Skeletal muscle satellite cell (primary cell): Measurements from ENCODE around the gene LCT.
"Not testable (repeated sequence)": the region's sequence is repeated elsewhere in the genome, so short reads cannot be mapped to it uniquely, and the experiment has no call there.

Experiments used
- H3K27me3 ChIP-seq: 2 replicates; pipeline ENCODE4 v1.7.0; 2013; ENCODE audit warnings: low read length; ENCODE audit not compliant: control insufficient read depth, insufficient read depth
- H3K36me3 ChIP-seq: 2 replicates; pipeline ENCODE4 v1.7.0; 2013; ENCODE audit warnings: mild to moderate bottlenecking, control low read depth, low read length; ENCODE audit not compliant: insufficient read depth
- H3K4me1 ChIP-seq: 2 replicates; pipeline ENCODE4 v1.7.0; 2013; ENCODE audit warnings: low read length; ENCODE audit not compliant: control insufficient read depth, insufficient read depth
- H3K4me2 ChIP-seq: 2 replicates; pipeline ENCODE4 v1.7.0; 2013; ENCODE audit warnings: mild to moderate bottlenecking, low read length
- H3K4me3 ChIP-seq: 2 replicates; pipeline ENCODE4 v1.7.0; 2013; ENCODE audit warnings: low read length
- H3K9ac ChIP-seq: 2 replicates; pipeline ENCODE4 v1.7.0; 2013; ENCODE audit warnings: mild to moderate bottlenecking, low read depth, low read length, moderate library complexity
- H3K9me3 ChIP-seq: replicated peaks from 2 replicates; pipeline ENCODE4 v1.7.0; 2013; ENCODE audit warnings: mild to moderate bottlenecking, control low read depth, low read length

Gene LCT

DNA sequence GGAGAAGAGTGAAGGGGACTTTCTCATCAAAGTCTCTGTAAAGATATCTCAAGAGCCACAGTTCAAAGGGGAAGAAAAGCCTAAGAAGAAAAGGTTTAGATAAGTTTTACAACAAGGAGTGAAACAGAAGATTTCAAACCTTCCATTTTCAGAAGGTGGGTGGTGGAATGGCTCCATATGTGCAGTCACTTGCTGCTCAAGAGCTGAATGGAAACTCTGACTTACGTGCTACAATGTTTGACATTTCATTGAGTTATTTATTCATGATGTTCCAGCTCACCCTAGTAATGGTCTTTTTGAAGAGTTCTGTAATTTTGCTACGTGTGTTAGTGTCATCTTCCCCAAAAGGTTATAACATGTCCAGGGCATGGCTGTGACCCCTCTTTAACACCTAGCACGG is 21.7 kb downstream of the LCT start:
- Histone ChIP-seq H3K36me3 (no peaks in the 10 kb centered on the region), H3K9ac (no peak overlapping the region), H3K27me3 (no peaks in the 10 kb centered on the region), H3K9me3 (no peaks in the 10 kb centered on the region), H3K4me1 (peaks cover 12% of the 10 kb centered on the region), H3K4me3 (no peak overlapping the region), H3K4me2 (no peak overlapping the region)

DNA sequence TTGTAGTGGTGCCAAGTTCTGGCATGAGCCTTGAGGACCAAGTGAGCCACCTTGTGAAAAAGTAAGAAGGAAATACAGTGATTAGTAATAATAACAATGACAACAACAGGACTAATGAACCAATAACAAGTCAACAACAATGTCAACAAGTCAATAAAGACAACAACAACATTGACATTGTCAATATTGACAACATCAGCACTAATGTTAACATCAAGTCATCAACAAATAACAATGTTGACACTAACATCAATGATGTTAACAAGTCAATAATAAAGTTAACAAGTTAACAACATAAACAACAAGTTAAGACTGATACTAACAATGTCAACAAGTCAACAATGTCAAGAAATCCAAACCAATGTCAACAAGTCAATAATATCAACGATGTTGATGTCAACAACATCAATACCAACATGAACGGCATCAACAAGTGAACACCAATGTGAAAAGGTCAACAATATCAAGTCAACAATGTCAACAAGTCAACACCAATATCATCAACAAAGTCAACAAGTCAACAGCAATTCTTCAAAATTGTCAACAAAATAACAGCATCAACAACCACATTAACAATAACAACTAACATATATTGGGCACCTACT is 24.0 kb downstream of the LCT start:
- H3K4me2 ChIP-seq: no peak overlapping the region
- H3K36me3 ChIP-seq: no peaks in the 10 kb centered on the region
- no peaks in the 10 kb centered on the region for H3K27me3 ChIP-seq
- H3K9me3 ChIP-seq: no peaks in the 10 kb centered on the region
- peaks cover 2% of the 10 kb centered on the region for H3K4me1 ChIP-seq
- no peak overlapping the region for H3K9ac ChIP-seq
- no peak overlapping the region for H3K4me3 ChIP-seq

DNA sequence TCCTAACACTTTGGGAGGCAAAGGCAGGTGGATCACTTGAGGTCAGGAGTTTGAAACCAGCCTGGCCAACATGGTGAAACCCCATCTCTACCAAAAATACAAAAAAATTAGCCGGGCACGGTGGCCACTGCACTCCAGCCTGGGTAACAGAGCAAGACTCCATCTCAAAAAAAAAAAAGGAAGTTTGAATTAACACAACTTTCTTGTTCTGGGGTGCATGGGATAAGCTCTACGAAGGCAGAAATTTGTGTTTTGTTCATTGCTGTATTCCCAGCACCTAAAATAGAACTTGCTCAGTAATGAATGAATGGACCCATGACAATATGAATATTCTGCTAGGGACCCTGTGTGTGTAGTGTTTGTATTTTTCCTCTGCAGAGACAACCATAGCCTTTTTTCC is 29.1 kb downstream of the LCT start:
- H3K27me3 ChIP-seq, H3K36me3 ChIP-seq, H3K9me3 ChIP-seq, H3K4me1 ChIP-seq, H3K4me3 ChIP-seq, H3K4me2 ChIP-seq, H3K9ac ChIP-seq: not testable (repeated sequence)

DNA sequence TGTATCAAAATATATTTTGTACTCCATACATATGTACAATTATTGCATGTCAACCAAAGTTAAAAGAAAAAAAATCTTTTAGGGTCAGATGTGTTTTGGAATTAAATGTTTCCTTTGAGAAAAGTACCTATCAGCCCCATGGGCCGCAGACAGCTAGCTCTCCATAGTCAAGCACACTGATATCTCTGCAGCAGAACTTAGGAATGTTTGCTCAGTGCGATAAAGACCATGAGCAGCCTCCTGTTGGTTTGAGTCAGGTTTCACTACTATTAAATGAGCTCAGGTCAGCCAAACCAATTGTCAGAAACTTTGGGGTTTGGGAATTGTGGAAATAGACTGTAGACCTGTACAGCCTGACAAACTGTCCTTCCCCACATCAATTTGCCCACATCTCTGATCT is 33.7 kb downstream of the LCT start:
- Histone ChIP-seq H3K4me1 (no peaks in the 10 kb centered on the region), H3K4me2 (no peak overlapping the region), H3K9ac (no peak overlapping the region), H3K9me3 (no peaks in the 10 kb centered on the region), H3K27me3 (peaks cover 4% of the 10 kb centered on the region), H3K36me3 (no peaks in the 10 kb centered on the region), H3K4me3 (no peak overlapping the region)

DNA sequence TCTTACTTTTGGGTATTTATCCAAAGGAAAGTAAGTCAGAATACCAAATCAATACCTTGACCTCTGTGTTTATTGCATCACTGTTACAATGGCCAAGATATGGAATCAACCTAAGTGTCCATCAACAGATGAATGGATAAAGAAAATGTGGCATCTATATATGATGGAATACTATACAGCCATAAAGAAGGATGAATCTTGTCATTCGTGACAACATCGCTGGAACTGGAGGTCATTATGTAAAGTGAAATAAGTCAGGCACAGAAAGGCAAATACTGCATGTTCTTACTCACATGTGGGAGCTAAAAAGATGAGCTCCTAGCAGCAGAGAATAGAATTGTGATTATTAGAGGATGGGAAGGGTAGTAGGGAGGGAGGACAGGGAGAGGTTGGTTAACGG is 34.6 kb downstream of the LCT start:
- Histone ChIP-seq H3K4me2 (no peak overlapping the region), H3K9me3 (no peaks in the 10 kb centered on the region)

DNA sequence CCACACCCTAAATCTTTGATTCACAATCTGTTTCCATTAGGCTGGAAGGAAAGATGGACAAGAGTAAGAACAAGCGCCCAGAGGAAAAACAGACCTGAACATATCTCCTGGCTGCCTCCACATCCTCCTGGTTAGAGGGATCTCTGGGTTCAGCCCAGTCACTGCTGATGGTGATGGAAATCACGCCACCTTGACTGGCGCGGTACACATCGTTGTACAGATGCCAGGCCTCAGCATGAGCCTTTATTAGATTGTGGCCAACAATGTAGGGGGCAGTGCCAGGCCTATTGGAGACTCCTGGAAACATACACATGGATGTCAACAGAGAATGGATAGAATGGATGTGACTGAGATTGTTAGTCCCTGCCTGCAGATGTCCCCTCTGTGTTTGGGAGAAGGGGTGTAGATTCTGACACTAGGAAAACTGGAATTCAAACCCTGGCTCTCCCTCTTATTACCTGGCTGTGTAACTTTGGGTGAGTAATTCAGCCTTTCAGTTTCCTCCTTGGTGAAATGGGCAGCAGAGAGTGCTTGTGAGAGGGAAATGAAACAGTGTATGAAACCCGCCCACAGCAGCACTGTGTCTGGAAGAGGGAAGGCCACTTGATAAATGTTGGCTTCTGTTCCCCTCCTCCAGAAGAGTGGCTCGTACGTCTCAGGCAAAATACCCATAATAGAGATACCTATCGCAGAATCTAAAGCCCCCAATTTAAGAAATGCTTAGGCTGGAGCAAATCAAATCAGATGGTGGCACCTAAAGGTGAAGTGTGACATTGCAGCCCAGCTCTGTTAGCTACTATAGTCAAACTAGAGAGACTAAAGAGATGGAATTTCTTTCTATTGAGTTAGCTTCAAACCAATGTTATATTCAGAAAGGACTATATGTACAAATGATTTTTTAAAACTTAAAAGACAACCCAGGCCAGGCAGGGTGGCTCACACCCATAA is 36.2 kb downstream of the LCT start:
- H3K4me3 ChIP-seq: no peak overlapping the region
- peaks cover 4% of the 10 kb centered on the region for H3K4me1 ChIP-seq

More for the DNA sequence above, 34.6 kb downstream of the LCT start:
- H3K4me1 ChIP-seq: peaks cover 4% of the 10 kb centered on the region
- no peak overlapping the region for H3K9ac ChIP-seq
- H3K4me3 ChIP-seq: no peak overlapping the region
- H3K27me3 ChIP-seq: peaks cover 4% of the 10 kb centered on the region
- H3K36me3 ChIP-seq: no peaks in the 10 kb centered on the region

DNA sequence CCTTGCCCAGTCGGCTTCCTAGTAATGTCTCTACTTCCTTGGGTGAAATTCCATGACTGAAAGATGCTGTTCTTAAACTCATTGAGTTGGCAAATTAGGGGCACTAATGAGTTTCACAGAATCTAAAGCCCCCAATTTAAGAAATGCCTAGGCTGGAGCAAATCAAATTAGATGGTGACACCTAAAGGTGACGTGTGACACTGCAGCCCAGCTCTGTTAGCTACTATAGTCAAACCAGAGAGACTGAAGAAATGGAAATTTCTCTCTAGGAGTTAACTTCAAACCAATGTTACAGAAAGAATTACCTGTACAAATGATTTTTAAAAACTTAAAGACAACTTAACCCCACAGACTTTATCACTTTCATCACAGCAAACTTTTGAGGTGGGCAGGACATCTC is 37.2 kb downstream of the LCT start:
- no peaks in the 10 kb centered on the region for H3K9me3 ChIP-seq
- no peaks in the 10 kb centered on the region for H3K36me3 ChIP-seq
- peaks cover 4% of the 10 kb centered on the region for H3K27me3 ChIP-seq
- no peak overlapping the region for H3K4me2 ChIP-seq
- no peak overlapping the region for H3K4me3 ChIP-seq
- H3K4me1 ChIP-seq: peaks cover 4% of the 10 kb centered on the region
- H3K9ac ChIP-seq: no peak overlapping the region

More for the DNA sequence above, 36.2 kb downstream of the LCT start:
- Histone ChIP-seq H3K27me3 (peaks cover 4% of the 10 kb centered on the region), H3K9ac (no peak overlapping the region), H3K9me3 (no peaks in the 10 kb centered on the region), H3K4me2 (no peak overlapping the region), H3K36me3 (no peaks in the 10 kb centered on the region)

DNA sequence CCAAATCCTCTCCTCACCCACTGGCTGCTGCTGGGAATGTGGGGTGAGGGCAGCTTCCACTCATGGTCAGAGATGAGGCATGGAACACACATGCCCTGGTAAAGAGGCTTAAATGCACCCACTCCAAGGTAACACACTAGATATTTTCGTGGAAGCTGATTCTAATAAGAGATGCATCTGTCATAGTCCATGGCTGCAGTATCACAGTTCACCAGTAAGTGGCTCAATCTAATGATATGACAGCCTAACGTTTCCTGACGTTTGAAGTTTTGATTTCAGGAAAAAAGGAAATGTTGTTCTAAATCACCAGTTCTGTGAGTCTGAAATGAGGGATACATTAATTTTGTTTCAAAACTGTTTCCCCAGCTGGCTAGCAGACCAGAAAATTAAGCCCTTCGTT is 38.2 kb downstream of the LCT start:
- no peak overlapping the region for H3K4me3 ChIP-seq
- no peaks in the 10 kb centered on the region for H3K36me3 ChIP-seq
- no peaks in the 10 kb centered on the region for H3K9me3 ChIP-seq
- no peak overlapping the region for H3K9ac ChIP-seq
- H3K4me1 ChIP-seq: peaks cover 4% of the 10 kb centered on the region
- peaks cover 2% of the 10 kb centered on the region for H3K27me3 ChIP-seq
- H3K4me2 ChIP-seq: no peak overlapping the region

DNA sequence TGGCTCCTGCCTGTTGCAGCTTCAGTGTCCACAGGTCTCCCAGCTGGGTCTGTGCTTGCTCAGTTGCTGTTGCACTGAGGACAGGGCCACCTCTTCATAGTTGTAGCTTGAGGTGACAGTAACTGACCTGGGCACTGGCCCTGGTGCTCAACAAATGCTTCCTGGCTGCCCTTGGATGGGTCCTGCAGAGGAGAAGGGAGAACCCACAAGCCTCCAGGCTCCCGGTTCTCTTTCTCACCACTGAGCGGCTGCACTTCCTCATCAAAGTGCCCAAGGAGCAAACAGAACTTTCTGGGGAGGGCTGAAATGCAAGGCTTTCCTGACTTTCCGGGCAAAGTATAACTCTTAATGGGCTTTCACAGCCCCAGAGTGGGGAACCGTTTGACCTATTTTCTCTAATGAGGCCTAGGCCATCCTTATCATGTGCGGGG is 38.7 kb downstream of the LCT start:
- H3K4me1 ChIP-seq: peaks cover 4% of the 10 kb centered on the region
- no peaks in the 10 kb centered on the region for H3K36me3 ChIP-seq
- H3K4me3 ChIP-seq: no peak overlapping the region
- H3K9me3 ChIP-seq: no peaks in the 10 kb centered on the region
- H3K9ac ChIP-seq: no peak overlapping the region
- no peaks in the 10 kb centered on the region for H3K27me3 ChIP-seq
- H3K4me2 ChIP-seq: no peak overlapping the region

DNA sequence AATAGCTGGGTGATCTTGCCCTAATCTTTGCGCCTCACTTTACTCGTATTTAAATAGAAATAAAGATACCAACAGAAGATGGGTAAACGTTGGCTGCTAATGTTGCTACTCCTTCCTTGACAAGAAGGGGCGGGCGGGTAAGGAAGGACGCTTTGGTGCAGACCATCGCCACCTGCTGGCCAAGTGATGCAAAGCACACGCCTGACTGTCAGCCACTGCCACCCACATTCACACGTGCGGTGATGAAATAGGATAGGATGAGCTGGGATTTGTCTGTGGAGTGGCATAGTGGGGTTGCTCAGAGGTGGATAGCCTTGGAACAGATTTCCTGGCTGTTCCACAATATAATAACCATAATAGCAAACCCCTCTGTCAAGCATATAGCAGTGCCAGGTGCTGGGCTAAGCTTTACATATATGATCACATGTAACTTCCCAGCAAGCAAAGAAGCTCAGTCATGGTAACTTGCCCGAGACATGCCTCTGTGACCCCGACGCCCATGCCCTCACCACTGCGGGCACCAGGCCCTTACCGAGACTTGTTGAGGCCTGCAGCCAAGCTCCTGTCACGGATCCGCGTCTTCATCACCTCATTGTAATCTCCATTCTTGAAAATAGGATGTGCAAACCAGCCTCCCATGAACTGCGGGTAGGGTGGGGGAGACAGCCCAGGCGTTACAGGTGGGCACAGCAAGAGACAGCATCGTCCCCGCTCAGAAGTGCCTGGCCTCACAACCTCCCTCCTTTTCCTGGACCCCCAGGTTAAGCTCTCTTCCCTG is 39.3 kb downstream of the LCT start:
- Histone ChIP-seq H3K27me3 (no peaks in the 10 kb centered on the region), H3K4me2 (no peak overlapping the region), H3K9ac (no peak overlapping the region)

DNA sequence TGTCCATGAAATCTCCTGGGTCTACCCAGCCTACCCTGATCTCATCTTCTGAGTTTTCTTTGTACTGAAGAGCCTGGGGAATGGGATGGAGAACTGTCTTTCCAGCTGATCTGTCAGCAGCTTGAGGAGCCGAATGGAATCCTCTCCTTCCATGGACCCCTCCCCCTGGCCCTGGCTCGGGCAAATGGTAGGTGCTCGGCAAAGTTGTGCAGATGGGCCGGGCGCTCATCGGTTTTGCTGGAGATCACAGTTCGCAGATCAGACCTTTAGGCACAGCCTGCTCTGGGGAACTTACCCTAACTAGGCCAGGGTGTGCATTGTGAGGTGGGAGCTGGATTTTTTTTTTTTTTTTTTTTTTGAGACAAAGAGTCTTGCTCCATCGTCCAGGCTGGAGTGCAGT is 40.4 kb downstream of the LCT start:
- Histone ChIP-seq H3K4me3 (no peak overlapping the region), H3K4me2 (no peak overlapping the region), H3K9ac (no peak overlapping the region), H3K36me3 (no peaks in the 10 kb centered on the region), H3K9me3 (no peaks in the 10 kb centered on the region), H3K27me3 (no peaks in the 10 kb centered on the region), H3K4me1 (peaks cover 4% of the 10 kb centered on the region)

More for the DNA sequence above, 39.3 kb downstream of the LCT start:
- Histone ChIP-seq H3K4me3 (no peak overlapping the region), H3K4me1 (peaks cover 4% of the 10 kb centered on the region), H3K9me3 (no peaks in the 10 kb centered on the region), H3K36me3 (no peaks in the 10 kb centered on the region)
